Stimulated activated CD8-positive, alpha-beta memory T cell treated with anti-CD3 and anti-CD28 coated beads, Interleukin-12 subunit alpha, Interleukin-12 subunit beta, amount 100 ng/mL, for 4 hours (primary cell): ENCODE measurements around the gene SIGLEC1.

Source experiments
- DNase-seq: peaks from one replicate; pipeline ENCODE4 v3.0.0-alpha.2; 2020; ENCODE audit warnings: low read depth

SIGLEC1 gene

GRCh38 chr20:3679749-3680700 lies 32.4 kb downstream of the SIGLEC1 start:
- no peak for DNase-seq

GRCh38 chr20:3678856-3679720 lies 33.3 kb downstream of the SIGLEC1 start:
- DNase-seq = no peak

DNA sequence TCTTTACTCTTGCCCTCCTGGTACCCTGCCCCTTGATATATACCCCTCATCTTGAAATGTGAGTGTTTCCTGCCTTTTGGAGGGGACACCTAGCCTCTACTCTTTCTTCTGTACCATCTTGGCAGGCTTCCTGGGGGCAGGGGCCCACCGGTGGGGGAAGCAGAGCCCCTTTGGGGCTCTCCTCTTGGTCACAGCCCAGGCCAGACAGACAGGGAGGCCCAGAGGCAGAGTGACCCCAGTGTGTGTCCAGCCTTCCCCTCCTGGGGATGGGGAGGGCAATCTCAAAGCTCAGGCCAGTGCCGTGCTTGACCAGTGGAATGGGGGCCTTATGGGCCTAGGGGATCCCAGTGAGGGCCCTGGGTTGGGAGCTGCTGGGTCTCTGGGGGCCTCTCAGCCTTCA lies 34.2 kb downstream of the SIGLEC1 start:
- no peak for DNase-seq

DNA sequence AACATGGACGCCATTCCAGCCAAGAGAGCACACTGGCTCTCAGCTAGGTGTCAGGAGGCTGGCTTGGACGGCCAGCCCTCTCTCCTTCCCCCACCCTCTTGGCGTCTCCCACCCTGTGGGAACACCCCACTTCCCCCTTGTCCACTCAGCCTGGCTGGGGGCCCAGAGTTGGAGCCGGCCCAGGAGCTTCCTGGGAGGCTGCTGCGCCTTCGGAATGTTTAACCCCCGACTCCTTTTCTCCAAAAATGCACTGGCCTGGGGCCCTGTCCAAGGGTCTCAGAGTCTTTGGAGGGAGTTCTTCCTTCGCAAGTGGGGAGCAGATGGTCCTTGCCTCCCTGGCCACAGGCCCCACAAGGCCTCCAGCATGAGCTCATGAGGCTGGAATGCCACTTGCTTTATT lies 34.7 kb downstream of the SIGLEC1 start:
- DNase-seq = no peak

DNA sequence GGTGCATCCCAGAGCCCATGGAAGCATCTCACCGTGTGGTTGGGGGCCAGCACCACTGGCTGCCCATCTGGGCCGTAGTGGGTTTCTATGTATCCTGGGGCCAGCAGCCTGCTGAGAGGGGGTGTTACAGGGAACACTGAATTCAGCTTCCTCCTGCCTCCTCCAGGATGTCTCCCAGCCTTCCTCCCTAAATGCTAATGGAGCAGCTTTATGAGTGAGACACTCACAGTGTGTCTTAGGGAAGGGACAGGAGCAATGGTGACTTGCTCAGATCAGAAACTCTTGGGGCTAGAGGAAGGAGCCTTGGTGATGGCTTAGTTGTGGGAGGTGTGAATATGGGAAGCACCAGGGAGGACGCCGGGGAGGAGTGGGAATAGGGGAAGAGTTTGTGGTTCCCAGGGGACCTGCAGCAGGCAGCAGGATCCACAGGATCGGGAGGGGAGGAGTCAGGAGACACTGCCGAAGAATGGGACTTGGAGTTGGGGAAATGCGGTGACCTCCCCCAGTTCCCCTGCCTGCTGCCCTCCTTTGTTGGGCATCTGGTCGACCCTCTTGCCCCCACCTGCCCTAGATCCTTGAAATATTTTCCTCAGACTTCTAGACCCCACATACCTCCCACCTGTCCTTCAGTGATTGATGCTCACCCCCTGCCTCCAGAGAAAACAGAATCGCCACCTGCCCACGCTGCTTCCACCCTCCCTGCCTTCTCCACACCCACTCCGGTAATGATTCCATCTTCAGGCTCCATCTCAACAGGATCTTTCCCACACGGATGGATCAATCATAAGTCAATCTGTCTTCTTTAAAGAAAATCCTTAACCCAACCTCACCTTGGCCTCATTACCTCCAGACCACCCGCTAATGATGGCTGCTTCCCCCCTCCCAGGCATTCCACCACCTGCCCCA lies 37.2 kb downstream of the SIGLEC1 start:
- DNase-seq = no peak

DNA sequence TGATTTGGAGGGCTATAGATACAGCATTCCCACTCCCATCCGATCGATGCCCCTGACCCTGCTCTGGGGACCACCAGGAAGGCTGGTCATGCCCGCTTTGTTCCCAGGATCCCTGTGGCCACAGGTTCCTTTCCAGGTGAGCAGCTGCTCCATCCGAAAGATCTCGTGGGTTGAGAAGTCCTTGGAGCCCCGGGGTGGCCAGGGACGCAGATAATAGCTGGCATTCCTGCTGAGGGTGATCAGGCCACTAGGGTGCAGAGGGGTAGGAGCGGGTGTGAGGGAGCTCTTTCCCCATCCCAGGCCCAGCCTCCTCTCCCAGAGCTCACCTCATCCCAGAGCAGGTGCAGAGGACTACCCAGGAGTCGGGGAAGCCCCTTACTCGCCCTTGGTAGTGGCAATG lies 38.0 kb downstream of the SIGLEC1 start:
- DNase-seq = no peak

DNA sequence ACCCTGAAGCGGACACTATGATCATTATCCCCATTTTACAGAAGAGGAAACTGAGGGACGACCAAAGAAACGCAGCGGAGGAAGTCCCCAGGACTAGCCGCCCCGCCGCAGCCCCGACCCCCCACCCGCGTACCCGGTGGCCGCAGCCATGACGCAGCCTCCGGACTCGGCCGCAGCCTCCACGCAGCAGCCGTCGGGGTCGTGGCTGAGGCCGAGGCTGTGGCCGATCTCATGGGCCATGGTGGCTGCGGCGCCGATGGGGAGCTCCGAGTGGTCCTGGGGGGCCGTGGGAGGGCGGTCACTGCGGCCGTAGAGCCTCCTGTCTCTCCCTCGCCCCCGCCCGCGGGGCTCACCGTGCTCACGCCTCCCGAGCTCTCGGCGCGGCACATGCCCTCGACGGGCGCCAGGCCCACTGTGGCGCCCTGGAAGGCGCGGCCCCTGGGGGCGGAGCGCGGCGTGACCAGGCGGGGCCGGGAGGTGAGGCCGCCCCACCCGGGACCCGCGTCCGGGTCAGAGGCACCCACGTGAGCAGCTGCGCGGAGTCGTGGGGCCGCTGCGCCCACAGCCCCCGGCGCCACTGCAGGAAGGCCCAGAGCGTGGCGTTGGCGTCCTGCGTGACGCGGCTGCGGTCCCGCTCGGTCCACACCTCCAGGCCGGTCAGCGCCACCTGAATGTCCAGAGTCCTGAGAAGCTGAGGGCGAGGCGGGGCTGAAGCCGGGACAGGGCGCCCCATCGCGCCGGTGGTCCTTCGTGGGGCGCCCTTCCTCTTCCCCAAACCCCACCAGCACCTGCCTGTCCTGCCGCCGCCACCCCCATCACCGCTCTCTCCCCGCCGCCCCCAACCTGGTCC lies 39.0 kb downstream of the SIGLEC1 start:
- DNase-seq = no peak

DNA sequence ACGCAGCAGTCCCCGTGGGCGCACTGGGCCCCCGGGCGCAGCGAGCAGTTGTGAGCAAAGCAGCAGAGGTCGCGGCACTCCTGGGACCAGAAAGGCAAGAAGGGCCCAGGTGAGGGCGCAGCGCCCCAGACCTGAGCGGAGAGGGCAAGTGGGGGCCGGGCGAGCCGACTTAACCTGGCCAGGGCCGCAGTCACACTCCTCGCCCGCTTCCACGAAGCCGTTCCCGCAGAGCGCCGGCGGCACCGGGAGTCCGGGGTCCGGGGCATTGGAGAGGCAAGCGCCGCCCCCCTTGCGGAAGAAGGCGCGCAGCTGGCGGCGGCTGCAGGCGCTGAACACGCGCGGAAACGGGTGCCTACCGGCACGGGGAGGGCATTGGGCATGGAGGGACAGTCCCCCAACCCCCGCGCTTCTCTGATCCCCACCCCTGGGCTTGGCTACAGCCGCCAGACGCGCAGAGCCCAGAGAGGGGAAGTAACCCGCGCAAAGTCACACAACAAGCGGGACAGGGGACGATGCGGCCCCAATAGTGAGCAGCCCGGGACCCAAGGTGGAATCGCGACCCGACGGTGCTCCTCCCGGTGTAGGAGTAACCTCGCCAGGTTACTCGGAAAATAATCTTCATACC lies 39.7 kb downstream of the SIGLEC1 start:
- DNase-seq = no peak

GRCh38 chr20:3671986-3672546 lies 40.3 kb downstream of the SIGLEC1 start:
- DNase-seq = no peak

GRCh38 chr20:3670945-3671344 lies 41.5 kb downstream of the SIGLEC1 start:
- no peak for DNase-seq

DNA sequence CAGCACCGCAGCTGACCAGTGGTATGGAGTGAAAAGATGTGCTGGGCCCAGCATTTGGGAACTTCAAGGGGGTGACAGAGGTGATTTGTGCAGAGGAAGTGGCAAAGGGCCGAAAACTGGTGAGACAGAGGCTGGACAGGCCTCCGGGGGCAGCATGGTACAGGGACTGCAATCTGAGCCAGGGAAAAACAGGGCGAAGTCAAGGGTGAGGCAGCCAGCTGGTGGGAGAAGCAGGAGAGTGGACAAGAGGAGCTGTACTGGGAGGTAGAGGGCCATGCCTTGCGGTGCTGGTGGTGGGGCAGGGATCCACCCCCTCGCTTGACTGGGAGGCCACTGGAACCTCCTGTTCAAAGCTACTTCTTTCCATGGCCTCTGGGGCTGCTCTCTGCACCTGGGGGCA lies 41.9 kb downstream of the SIGLEC1 start:
- DNase-seq = no peak

- no peak for DNase-seq
These were observed 42.6 kb downstream of the SIGLEC1 start for GRCh38 chr20:3669710-3670367.

DNA sequence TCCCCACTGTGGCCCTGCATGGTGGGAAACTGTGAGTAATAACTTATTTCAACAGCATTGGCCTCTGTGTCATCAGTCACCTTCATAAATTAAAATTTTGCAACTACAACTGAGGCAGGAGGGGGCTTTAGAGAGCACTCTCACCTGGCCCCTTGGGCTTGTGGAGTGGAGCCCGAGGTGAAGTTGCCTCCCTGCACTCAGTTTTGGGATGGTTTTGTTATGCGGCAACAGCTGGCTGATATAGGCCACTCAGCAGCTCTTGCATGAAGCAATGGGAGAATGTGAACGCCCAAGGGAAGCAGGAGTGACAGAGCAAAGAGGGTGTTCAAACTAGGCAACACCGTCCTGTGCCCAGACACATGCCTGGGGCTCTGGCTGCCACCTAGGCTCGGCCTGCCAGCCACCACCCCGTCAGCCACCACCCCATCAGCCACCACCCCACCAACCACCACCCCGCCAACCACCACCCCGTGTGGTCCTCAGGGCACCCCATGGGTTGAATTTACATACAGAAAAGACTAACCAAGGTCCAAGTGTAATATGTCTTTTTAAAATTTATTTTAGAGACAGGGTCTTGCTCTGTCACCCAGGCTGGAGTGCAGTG lies 44.9 kb downstream of the SIGLEC1 start:
- no peak for DNase-seq

- DNase-seq = no peak
These were observed 48.5 kb downstream of the SIGLEC1 start for GRCh38 chr20:3663858-3664257.

GRCh38 chr20:3663031-3663701 lies 49.2 kb downstream of the SIGLEC1 start, which contains the start of gene GFRA4:
TSS of gene GFRA4 (minus strand) at chr20:3663399. CDS start at chr20:3663399, 0 bp downstream.
- no peak for DNase-seq
